Measurements from ENCODE around the gene EIF2S2. TPM values are rescaled to one million over a fixed set of nuclear protein-coding genes. Genes with fewer than 3 reads are reported as not detected.
A peak's percentile ranks its signal among the peaks of the same experiment; 100 is the strongest.

EIF2S2 gene
- total RNA-seq, 1 donor from 2014 or later, result 148 TPM

GRCh38 chr20:34120213-34120612 is 8.2 kb upstream of the EIF2S2 start:
- DNase-seq (ENCODE audit: low read depth), result no peak

- DNase-seq (ENCODE audit: low read depth), result no peak
Observed at GRCh38 chr20:34115232-34115631, 3.2 kb upstream of the EIF2S2 start.

- no peak for DNase-seq (ENCODE audit: low read depth)
Observed at GRCh38 chr20:34114809-34115208, 2.8 kb upstream of the EIF2S2 start.

GRCh38 chr20:34112600-34113101 is 608 bp upstream of the EIF2S2 start:
- DNase-seq (ENCODE audit: low read depth), result peak; percentile 25

GRCh38 chr20:34110745-34111641 is 1.1 kb downstream of the EIF2S2 start:
- peak; percentile 82 for DNase-seq (ENCODE audit: low read depth)

GRCh38 chr20:34110025-34110744 is 1.9 kb downstream of the EIF2S2 start:
- DNase-seq (ENCODE audit: low read depth), result no peak

GRCh38 chr20:34109442-34109841 is 2.6 kb downstream of the EIF2S2 start:
- no peak for DNase-seq (ENCODE audit: low read depth)

GRCh38 chr20:34108616-34109174 is 3.3 kb downstream of the EIF2S2 start:
- peak; percentile 13 for DNase-seq (ENCODE audit: low read depth)

GRCh38 chr20:34105978-34106675 is 5.9 kb downstream of the EIF2S2 start:
- DNase-seq (ENCODE audit: low read depth), result no peak

GRCh38 chr20:34104059-34104458 is 8.0 kb downstream of the EIF2S2 start:
- DNase-seq (ENCODE audit: low read depth), result no peak

GRCh38 chr20:34102342-34102741 is 9.7 kb downstream of the EIF2S2 start:
- DNase-seq (ENCODE audit: low read depth), result no peak

- DNase-seq (ENCODE audit: low read depth), result no peak
Observed at GRCh38 chr20:34100576-34100975, 11.5 kb downstream of the EIF2S2 start.

- DNase-seq (ENCODE audit: low read depth), result peak; percentile 8
Observed at GRCh38 chr20:34099675-34100074, 12.4 kb downstream of the EIF2S2 start.

- no peak for DNase-seq (ENCODE audit: low read depth)
Observed at GRCh38 chr20:34098570-34098969, 13.5 kb downstream of the EIF2S2 start.

- DNase-seq (ENCODE audit: low read depth), result no peak
Observed at GRCh38 chr20:34096699-34097444, 15.2 kb downstream of the EIF2S2 start.

GRCh38 chr20:34095825-34096224 is 16.2 kb downstream of the EIF2S2 start:
- DNase-seq (ENCODE audit: low read depth), result no peak

- no peak for DNase-seq (ENCODE audit: low read depth)
Observed at GRCh38 chr20:34093895-34094294, 18.1 kb downstream of the EIF2S2 start.

GRCh38 chr20:34091637-34092200 is 20.3 kb downstream of the EIF2S2 start:
- no peak for DNase-seq (ENCODE audit: low read depth)

- no peak for DNase-seq (ENCODE audit: low read depth)
Observed at GRCh38 chr20:34090645-34091044, 21.4 kb downstream of the EIF2S2 start.

- no peak for DNase-seq (ENCODE audit: low read depth)
Observed at GRCh38 chr20:34089655-34090345, 22.2 kb downstream of the EIF2S2 start.
